OCI-LY3 (cell line): ENCODE results near the gene HIVEP3.

Source experiments
- H2AFZ ChIP-seq: fragments of 200-600, 300-600 bp; shearing (Covaris generic); 2 replicates; pipeline ENCODE4 v1.6.0; 2014; ENCODE audit warnings: antibody characterized with exemption, low read depth, low read length
- H3K27ac ChIP-seq: fragments of 200-600, 300-600 bp; sonication (generic); 2 replicates; pipeline ENCODE4 v1.5.1; 2014; ENCODE audit warnings: mild to moderate bottlenecking, low read length, moderate library complexity, mixed read lengths
- H3K27me3 ChIP-seq: fragments of 200-600, 300-600 bp; sonication (generic); 2 replicates; pipeline ENCODE4 v1.6.1; 2014; ENCODE audit warnings: low read depth, low read length, mixed read lengths
- H3K36me3 ChIP-seq: fragments of 200-600, 300-600 bp; sonication (generic); replicated peaks from 2 replicates; pipeline ENCODE3; 2014; ENCODE audit warnings: low read depth, low read length, mixed read lengths
- H3K4me1 ChIP-seq: fragments of 300-600, 200-600 bp; sonication (generic); 2 replicates; pipeline ENCODE4 v1.6.1; 2014; ENCODE audit warnings: low read length, mixed read lengths
- H3K4me2 ChIP-seq: fragments of 200-600, 300-600 bp; sonication (generic); 2 replicates; pipeline ENCODE4 v1.6.1; 2014; ENCODE audit warnings: low read length, mixed read lengths
- H3K4me3 ChIP-seq: fragments of 300-600, 200-600 bp; sonication (generic); 2 replicates; pipeline ENCODE4 v1.5.1; 2014; ENCODE audit warnings: antibody characterized with exemption, mild to moderate bottlenecking, low read length, moderate library complexity
- H3K79me2 ChIP-seq: fragments of 300-600, 200-600 bp; shearing (Covaris generic); 2 replicates; pipeline ENCODE4 v1.6.1; 2014; ENCODE audit warnings: mild to moderate bottlenecking, low read length, mixed read lengths
- H3K9ac ChIP-seq: fragments of 300-600, 200-600 bp; shearing (Covaris generic); 2 replicates; pipeline ENCODE4 v1.6.0; 2014; ENCODE audit warnings: mild to moderate bottlenecking, low read length, moderate library complexity
- H3K9me3 ChIP-seq: fragments of 200-600, 300-600 bp; shearing (Covaris generic); 2 replicates; pipeline ENCODE4 v1.6.1; 2014; ENCODE audit warnings: low read length, mixed read lengths; ENCODE audit not compliant: insufficient read depth
- H4K20me1 ChIP-seq: fragments of 200-600, 300-600 bp; sonication (generic); 2 replicates; pipeline ENCODE4 v1.6.1; 2016; ENCODE audit warnings: low read length, mixed read lengths; ENCODE audit not compliant: insufficient read depth
- EZH2phosphoT487 ChIP-seq: fragments of 200-600 bp; shearing (Covaris generic); IDR thresholded peaks from 2 replicates; pipeline ENCODE4 v1.6.1; 2018; ENCODE audit warnings: antibody characterized with exemption, mixed run types, low read depth
- TF ChIP-seq, protein P1 (sequence below): fragments of 200-600, 300-600 bp; sonication (generic); IDR thresholded peaks from 2 replicates; pipeline ENCODE4 v1.5.1; 2014; ENCODE audit warnings: antibody characterized with exemption, low read length, low read depth

The HIVEP3 gene

DNA sequence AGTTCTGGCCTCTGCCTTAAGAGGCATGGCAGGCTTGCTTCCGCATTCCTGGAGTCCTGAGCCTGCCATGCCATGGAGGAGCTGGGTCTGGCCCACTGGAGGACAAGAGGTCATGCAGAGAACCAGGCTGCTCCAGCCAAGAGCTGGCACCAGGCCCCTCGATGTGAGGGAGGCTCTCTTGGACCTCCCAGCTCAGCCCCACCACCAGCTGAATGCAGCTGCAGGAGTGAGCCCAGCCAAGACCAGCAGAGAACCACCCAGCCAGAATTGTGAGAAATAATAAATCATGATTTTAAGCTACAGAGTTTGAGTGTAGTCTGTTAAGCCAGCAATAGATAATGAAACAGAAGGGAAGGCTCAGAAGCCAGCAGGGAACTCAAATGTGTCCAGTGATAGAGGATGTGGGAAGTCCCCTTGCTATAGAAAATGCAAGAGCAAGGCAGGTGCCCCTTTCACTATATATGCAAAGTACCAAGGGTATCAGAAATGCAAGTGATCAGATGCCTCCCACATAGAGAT, 118.4 kb downstream of the HIVEP3 start:
- Histone ChIP-seq H3K9me3 (no peaks in the 10 kb centered on the region), H3K9ac (peak overlapping the region; percentile 88), H3K27me3 (no peaks in the 10 kb centered on the region), H3K4me1 (peaks cover 72% of the 10 kb centered on the region), H2AFZ (no peak overlapping the region), H3K4me3 (peak overlapping the region; percentile 55), H3K27ac (peak overlapping the region; percentile 100), H4K20me1 (no peaks in the 10 kb centered on the region), H3K79me2 (peaks cover 36% of the 10 kb centered on the region), H3K36me3 (peaks cover 9% of the 10 kb centered on the region), H3K4me2 (peak overlapping the region; percentile 84)
- TF ChIP-seq, protein P1, sequence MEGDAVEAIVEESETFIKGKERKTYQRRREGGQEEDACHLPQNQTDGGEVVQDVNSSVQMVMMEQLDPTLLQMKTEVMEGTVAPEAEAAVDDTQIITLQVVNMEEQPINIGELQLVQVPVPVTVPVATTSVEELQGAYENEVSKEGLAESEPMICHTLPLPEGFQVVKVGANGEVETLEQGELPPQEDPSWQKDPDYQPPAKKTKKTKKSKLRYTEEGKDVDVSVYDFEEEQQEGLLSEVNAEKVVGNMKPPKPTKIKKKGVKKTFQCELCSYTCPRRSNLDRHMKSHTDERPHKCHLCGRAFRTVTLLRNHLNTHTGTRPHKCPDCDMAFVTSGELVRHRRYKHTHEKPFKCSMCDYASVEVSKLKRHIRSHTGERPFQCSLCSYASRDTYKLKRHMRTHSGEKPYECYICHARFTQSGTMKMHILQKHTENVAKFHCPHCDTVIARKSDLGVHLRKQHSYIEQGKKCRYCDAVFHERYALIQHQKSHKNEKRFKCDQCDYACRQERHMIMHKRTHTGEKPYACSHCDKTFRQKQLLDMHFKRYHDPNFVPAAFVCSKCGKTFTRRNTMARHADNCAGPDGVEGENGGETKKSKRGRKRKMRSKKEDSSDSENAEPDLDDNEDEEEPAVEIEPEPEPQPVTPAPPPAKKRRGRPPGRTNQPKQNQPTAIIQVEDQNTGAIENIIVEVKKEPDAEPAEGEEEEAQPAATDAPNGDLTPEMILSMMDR = no peak
- TF ChIP-seq EZH2phosphoT487 = no peak

DNA sequence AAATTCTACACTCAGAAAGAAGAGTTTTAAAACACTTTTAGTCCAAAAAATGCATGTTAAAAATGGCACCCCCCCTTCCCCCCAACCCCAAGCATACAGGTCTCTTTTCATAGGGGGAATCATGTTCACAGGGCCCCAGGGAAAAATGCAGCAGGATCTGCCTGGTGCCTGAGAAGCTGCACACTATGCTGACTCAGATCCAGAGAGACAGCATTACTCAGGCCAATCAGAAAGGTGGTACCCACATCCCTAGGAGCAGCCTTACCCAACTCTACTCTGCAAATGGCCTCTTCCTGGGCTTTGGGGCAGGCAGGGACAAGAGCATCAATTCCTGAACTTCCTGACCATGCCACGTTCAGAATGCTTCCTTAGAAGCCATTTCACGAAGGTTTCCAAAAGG, 119.0 kb downstream of the HIVEP3 start:
- H3K9me3 ChIP-seq = no peaks in the 10 kb centered on the region
- peaks cover 29% of the 10 kb centered on the region for H3K79me2 ChIP-seq
- H3K27ac ChIP-seq = peak overlapping the region; percentile 100
- peak overlapping the region; percentile 88 for H3K9ac ChIP-seq
- no peaks in the 10 kb centered on the region for H3K27me3 ChIP-seq
- H4K20me1 ChIP-seq = no peaks in the 10 kb centered on the region
- H3K36me3 ChIP-seq = peaks cover 9% of the 10 kb centered on the region
- TF ChIP-seq, protein P1 = no peak
- no peak for TF ChIP-seq EZH2phosphoT487
- no peak overlapping the region for H2AFZ ChIP-seq
- peak overlapping the region; percentile 55 for H3K4me3 ChIP-seq
- H3K4me2 ChIP-seq = peak overlapping the region; percentile 84
- H3K4me1 ChIP-seq = peaks cover 72% of the 10 kb centered on the region

DNA sequence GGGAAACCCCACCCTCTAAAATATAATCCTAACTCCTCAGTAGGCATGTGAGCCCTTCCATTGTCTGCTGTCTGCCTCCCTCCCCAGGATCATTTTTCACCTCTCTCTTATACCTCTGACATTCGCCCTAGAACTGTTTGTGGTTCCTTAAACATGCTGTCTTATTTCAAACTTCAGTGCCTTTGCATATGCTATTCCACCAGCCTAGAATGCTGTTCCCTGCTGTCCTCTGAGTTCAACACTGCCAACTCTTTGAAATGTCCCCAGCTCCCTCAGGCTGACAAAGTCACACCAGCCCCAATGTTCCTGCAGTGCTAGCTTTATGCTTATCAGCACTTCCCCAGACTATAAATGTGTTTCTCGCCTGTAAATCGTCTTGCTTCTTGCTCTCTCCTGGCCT, 119.5 kb downstream of the HIVEP3 start:
- peaks cover 9% of the 10 kb centered on the region for H3K36me3 ChIP-seq
- H3K4me3 ChIP-seq = peak overlapping the region; percentile 14
- H2AFZ ChIP-seq = no peak overlapping the region
- peak overlapping the region; percentile 88 for H3K9ac ChIP-seq
- no peaks in the 10 kb centered on the region for H3K9me3 ChIP-seq
- peaks cover 72% of the 10 kb centered on the region for H3K4me1 ChIP-seq
- no peaks in the 10 kb centered on the region for H3K27me3 ChIP-seq
- no peak for TF ChIP-seq EZH2phosphoT487
- TF ChIP-seq, protein P1 = no peak
- H4K20me1 ChIP-seq = no peaks in the 10 kb centered on the region
- peak overlapping the region; percentile 84 for H3K4me2 ChIP-seq
- H3K79me2 ChIP-seq = peaks cover 24% of the 10 kb centered on the region
- H3K27ac ChIP-seq = peak overlapping the region; percentile 100

DNA sequence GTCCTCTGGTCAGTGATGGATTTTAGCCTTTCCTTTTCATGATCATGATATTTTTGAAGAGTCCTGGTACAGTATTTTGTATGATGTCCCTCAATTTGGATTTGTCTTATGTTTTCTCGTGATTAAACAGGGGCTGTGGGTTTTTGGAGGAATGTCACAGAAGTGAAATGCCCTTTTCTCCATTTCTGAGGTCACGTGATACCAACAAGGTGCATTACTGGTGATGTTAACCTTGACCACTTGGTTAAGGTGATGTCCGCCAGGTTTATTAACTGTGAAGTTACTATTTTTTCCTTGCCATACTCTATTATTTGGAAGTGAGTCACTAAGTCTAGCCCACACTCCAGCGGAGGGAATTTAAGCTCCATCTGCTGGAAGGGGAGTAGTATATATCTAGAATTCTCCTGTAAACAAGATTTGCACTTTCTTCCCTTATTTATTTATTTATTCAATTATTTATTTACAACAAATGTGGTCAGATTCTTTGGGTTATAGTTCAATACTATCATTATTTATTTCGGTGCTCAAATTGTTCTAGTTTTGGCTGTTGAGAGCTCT, 123.4 kb downstream of the HIVEP3 start:
- no peak for TF ChIP-seq EZH2phosphoT487
- TF ChIP-seq, protein P1 = peak; percentile 17; the same call in 1 of the 2 replicates
- H4K20me1 ChIP-seq = no peaks in the 10 kb centered on the region
- H3K9me3 ChIP-seq = no peaks in the 10 kb centered on the region
- H3K4me2 ChIP-seq = no peak overlapping the region
- H3K9ac ChIP-seq = no peak overlapping the region
- no peak overlapping the region for H3K27ac ChIP-seq
- no peaks in the 10 kb centered on the region for H3K79me2 ChIP-seq
- H3K36me3 ChIP-seq = peaks cover 9% of the 10 kb centered on the region
- H3K27me3 ChIP-seq = no peaks in the 10 kb centered on the region
- H2AFZ ChIP-seq = no peak overlapping the region
- no peak overlapping the region for H3K4me3 ChIP-seq
- peaks cover 59% of the 10 kb centered on the region for H3K4me1 ChIP-seq
